NOMO-1 (cell line): ENCODE data around the gene FAM50A.

Experiments
- DNase-seq, 2 experiments: peaks; one replicate each; lab custom pipeline; 2025; ENCODE audit not compliant: unreplicated experiment in 2 of 2; lab: John Stamatoyannopoulos, UW

The FAM50A gene

DNA sequence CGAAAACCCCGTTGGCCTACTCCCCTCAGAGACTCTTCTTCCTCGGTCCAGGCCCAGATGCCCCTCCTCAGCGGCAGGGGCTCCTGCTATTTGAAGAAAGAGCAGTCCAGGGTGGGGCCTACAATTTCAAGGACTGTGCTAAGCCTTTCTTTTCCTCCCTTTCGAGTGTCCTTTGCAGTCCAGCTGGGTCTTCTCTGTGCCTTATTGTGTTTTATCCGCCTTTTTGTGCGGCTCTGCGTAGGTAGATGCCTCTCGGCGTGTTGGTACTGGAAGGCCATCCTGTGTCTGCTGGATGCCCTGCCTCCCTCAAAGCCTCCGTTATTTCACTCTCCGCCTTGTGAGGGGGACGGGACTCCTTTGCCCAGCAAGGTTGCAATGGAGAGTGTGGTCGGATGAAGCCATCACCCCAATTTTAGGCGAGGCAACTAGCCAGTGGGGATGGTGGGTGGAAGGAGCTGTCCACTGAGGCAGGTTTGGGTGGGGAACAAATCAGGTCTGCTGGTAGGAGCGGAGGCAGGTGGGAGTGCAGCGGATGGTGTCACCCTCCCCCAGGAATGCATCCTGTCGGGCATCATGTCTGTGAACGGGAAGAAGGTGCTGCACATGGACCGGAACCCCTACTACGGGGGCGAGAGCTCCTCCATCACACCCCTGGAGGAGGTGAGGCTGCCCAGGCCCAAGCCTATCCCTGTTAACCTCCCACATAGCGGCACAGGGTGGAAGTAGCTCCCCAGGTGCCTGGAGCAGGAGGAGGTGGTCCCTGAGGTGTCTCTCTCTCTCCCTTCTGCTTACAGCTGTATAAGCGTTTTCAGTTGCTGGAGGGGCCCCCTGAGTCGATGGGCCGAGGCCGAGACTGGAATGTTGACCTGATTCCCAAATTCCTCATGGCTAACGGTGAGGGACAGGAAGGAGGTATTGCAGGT is 5.7 kb upstream of the FAM50A start:
- DNase-seq = no peak

DNA sequence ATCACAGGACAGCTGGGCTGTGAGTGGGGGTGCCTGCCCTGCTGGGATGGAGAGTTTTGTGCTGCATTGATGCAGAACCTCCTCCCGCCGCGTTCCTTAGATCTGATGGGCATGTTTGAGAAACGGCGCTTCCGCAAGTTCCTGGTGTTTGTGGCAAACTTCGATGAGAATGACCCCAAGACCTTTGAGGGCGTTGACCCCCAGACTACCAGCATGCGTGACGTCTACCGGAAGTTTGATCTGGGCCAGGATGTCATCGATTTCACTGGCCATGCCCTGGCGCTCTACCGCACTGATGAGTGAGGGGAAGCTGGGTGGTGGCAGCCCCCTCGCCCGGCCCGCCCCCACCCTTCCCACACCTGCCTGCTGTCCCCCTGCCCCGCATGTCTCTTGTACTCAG is 4.1 kb upstream of the FAM50A start:
- no peak for DNase-seq

DNA sequence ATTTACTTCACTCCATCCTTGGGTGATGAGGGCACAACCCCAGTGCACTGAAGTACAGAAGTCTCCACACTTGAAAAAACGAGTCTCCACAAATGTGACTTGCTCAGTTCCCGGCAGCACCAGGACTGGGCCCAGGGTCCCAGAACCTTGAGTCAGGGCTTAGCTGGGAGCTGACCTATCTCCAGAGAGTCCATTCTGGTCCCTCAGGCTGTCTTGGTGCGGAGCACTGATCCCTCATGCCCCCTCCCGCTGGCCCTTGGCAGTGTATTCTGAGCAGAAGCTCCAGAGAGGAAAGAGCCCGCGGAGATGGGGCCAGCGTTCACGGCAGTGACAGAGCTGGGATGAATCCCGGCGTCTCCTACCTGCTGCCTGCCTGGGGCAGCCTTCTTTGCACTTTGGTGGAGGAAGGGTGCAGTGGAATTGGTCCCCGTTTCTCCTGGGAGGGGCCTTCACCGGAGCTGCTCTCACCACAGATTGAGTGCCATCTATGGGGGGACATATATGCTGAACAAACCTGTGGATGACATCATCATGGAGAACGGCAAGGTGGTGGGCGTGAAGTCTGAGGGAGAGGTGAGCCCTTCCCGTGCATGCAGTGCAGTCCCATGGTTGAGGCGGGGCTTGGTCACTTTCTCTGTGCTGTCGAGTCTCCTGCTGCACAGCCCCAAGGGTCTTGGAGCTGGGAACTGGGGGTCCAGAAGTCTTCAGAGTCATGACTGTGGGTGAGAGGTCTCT is 3.2 kb upstream of the FAM50A start:
- DNase-seq = no peak

DNA sequence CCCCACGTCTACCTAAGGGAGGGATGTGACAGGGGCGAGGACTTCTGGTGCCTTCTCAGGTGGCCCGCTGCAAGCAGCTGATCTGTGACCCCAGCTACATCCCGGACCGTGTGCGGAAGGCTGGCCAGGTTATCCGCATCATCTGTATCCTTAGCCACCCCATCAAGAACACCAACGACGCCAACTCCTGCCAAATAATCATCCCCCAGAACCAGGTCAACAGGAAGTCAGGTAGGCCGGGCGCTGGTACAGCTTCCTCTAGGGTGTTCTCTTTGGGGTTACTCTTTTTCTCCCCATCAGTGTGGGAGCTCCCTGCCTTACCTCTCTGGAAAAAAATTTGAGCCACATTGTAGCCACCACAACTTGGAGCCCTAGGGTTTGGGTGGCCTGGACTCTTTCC is 2.4 kb upstream of the FAM50A start:
- DNase-seq = no peak

DNA sequence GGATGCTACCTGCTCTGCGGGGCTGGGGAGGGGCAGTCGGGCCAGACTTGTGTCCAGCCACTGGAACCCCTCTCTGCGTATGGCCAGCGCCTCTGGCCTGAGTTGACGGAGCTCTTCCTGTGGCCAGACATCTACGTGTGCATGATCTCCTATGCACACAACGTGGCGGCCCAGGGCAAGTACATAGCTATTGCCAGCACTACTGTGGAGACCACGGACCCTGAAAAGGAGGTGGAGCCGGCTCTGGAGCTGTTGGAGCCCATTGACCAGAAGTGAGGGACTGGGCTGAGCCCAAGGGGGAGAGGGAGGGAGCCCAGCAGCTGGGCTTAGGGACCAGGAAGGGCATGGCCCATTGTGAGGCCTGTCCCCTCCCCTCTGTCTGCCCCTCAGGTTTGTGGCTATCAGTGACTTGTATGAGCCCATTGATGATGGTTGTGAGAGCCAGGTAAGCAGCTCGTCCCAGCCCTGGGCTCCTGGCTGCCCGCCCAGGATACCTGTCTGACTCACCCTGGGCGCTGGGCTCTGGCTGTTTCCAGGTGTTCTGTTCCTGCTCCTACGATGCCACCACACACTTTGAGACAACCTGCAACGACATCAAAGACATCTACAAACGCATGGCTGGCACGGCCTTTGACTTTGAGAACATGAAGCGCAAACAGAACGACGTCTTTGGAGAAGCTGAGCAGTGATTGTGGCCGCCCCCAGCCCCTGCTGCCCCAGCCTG is 1.8 kb upstream of the FAM50A start:
- DNase-seq = no peak

DNA sequence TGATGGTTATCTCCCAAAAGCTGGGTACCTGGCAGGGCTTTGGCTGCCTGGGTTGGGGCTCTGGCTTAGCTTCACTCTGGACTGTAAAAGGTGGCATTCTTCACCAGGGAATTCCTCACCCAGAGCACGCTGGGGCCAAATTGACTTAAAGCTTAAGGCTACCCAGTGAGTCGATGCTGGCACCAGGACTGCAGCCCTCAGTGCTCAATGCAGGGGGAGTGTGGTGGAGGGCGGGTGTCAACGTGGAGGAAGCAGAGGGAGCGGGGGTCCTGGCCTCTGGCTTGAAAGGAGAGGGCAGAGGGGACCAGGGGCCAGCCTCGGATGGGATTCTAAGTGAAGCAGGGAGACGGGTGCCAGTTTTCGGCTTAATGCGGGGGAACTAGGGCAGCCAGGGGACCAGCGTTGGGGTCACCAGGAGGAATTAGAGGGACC is 446 bp upstream of the FAM50A start:
- no peak for DNase-seq

DNA sequence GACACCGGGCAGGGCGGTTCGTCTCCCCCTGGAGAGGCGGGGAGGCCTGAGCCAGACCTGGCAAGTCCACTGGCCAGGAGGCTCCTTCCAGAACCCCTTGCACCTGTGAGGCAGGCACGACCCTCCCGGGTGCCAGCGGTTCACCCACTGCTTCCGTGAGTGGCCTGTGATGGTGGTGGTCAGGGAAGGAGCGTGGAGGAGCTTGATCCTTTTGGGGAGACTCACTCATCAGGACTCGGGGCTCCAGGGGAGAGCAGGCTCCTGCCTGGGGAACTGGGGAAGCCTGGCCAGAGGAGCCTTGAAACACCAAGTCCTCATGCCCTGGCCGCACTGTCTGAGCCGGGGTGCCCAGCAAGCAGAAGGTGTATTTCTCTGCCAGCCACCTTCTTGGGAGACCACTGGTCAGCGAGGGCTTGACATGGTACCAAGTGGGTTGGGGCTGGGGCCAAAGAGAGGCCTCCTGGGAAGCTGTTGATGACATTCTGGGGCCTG is 860 bp downstream of the FAM50A start:
- no peak for DNase-seq

DNA sequence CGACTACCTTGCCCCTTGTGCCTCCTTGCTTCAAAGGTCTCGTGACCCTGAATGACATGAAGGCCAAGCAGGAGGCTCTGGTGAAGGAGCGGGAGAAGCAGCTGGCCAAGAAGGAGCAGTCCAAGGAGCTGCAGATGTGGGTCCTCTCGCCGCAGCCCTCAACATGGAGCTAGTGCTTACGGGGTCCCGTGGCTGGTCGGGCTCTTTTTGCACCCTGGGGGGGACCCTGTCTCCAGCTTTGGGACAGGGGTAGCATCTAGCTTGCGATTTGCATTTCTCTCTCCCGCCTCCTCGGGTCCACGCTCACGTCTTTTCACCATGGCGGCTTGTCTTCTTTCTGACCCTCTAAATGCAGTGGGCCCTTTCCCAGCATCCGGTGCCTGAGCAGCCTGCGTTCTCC is 1.8 kb downstream of the FAM50A start:
- no peak for DNase-seq

DNA sequence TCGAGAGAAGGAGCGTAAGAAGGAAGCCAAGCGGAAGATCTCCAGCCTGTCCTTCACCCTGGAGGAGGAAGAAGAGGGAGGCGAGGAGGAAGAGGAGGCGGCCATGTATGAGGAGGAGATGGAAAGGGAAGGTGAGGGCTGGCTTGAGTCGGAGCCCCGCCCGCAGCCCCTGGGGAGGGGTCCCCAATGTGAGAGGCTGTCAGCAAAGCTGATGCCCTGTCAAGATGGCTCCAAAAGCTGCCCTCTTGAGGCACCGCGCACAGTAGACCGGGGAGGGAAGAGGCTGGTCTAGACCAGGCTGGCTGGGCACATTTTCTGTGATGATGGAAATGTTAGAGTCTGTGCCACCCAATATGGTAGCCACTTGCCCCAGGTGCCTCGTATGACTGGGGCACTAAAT is 2.5 kb downstream of the FAM50A start:
- no peak for DNase-seq

DNA sequence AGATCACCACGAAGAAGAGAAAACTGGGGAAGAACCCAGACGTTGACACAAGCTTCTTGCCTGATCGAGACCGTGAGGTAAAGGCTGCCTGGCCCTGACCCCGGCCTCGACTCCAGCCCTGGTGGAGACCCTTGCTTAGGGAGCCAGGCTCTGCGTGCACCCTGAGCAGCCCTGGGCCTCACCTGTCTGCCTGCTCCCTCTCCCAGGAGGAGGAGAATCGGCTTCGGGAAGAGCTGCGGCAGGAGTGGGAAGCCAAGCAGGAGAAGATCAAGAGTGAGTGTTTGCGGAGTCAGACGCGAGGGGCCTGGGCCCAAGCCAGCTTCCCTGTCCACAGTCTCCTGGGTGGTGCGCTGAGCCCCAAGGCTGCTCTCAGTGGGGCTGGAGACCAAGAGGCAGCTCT is 4.5 kb downstream of the FAM50A start:
- no peak for DNase-seq

DNA sequence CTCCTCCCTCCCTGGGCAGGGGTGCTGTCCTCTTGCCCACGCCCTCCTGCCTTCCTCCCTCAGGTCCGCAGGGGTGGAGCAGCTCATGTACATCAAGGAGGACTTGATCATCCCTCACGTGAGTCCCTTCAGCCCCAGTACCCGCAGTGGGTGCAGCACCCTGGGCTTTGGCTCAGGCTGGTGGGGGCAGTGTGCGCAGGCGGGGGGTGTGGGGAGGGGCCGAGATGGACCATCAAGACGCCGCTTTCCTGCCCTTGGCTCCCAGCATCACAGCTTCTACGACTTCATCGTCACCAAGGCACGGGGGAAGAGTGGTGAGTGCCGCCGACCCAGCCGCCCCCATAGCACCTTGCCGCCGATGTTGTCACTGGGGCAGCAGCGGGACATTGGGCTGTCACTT is 5.7 kb downstream of the FAM50A start:
- DNase-seq = no peak

DNA sequence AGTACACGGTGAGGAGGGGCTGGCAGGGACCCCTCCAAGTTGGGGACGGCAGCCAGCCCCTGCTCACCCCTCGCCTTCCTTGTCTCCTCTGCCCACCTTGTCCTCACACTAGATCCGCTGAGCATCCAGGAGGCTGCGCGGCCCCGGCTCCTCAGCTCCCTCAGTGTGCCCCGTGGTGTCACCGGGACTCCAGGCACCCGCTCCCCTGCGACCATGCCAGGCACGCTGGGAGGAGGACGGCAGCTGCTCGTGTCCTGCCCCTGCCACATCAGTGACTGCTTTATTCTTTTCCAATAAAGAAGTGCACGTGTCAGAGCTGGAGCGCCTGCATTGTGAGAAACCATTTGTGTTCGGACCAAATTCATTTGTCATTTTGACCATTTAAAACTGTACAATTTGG is 6.4 kb downstream of the FAM50A start:
- no peak for DNase-seq

DNA sequence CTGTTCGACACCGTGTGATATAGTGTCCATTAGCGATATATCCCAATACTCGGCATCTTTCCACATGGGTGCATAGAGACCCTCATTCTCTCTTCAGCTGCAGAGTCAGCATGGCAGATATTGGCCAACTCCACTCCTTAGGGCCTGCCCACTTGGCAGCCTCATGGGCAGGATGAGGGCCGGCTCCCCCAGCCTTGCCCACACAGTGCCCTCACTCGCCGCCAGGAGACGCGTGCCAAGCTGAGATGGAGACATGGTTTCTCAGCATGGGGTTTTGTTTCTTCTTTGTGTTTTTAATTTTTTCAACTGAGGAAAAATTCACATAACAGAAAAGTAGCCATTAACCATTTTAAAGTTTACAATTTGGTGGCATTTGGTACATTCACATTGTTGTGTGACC is 8.9 kb downstream of the FAM50A start:
- no peak for DNase-seq

DNA sequence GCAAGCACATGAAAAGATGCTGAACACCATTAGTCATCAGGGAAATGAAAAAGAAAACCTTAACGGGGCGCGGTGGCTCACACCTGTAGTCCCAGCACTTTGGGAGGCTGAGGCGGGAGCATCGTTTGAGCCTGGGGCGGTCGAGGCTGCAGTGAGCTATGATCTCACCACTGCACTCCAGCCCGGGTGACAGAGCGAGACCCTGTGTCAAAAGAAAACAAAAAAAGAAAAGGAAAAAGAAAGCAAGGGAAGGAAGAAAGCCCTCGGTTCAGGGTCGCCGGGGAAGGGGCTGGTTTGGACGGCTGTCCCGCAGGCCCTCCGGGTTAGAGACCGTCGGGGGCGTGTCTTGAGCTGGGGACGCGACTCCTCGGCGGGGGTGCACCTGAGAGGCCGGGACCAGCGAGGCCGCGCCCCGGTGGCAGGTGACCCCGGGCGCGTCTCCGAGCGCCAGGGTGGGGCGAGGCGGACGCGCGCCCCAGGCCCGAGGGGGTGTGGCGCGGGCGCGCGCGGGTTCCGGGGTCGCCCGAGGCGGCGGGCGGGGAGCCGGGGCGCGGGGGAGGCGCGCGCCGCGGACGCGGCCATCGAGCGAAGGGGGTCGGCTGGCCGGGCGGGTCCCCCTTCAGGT is 13.7 kb downstream of the FAM50A start:
- DNase-seq = no peak

DNA sequence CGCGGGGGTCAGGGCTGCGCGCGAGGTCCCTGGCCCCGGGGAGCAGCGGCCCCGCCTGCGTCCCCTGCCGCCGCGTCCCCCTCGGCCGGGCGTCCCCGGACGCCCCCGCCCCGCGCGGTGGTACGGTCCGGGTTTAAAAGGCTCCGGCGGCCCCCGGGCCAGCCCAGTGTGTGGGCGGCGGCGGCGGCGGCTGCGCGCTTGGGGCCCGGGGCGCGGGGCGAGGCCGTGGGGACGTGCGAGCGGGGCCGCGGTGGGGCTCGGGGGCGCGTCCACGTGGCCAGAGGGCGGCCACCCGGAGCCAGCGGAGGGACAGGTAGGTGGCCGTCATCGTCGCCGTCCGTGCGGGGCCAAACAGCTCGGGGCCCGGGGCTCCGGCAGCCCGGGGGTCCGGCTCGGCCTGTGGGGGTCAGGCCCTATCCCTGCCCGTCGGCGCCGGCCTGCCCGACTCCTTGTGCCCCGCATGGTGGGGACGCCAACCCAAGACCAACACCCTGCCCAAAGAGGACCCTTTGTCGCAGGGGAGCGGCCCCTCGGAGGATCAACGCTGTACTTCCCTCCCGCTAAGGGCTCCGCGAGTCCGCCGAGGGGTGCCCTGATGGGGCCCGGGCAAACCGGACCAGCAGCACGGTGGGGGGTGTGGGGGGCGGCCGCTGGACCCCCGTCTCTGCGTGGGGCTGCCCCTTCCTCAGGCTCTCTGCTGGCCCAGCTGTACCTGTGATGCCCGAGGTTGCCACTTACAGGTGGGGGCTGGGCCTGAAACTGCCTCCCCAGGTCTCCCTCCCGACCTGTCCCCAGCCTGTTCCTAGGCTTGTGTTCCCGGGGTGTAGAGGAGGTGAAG is 14.4 kb downstream of the FAM50A start, which contains the start of gene PLXNA3:
Gene PLXNA3, plus strand, starts transcription at position 166 of the 838 bp plus-strand sequence. CDS start 1,903 bp downstream, outside the sequence.
- no peak for DNase-seq

DNA sequence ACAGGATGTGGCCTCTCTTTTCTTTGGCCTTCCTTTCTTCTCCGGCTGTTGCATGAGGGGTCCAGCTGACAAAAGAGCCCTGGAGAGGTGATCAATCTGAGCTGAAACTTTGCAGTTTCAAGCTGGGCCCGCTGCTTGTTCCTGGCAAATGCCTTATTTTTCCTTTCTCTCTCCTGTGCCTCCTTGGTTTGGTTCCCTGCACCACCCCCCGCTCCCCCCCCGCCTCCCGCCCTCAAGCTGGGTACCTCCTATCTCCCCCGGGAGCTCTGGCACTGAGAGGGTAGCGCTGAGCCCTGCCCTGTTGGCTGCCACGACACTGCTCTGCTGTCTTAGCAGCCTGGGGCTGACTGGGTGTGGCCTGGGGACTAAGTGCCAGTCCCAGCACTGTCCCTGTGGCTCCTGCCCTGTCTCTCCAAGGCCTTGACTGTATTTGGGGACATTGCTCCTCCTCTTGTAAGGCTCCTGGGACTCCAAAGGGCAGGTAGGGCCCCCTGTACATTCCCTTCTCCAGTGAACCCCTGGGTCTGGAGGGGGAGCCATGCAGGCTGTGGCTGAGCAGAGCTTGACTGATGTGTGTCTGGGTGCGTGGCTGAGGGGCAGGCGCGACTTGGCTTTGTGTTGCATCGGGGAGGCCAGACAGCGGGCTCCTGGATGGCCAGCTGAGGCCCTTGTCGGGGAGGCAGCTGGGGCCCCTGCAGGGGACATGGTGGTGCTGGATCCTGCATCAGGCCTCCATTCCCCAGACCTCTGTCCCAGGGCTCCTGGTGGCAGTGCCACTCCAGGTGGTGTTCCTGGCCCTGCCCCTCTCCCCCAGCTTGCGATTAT is 15.2 kb downstream of the FAM50A start:
- DNase-seq = peak in 1 of 2 experiments; percentile 6

DNA sequence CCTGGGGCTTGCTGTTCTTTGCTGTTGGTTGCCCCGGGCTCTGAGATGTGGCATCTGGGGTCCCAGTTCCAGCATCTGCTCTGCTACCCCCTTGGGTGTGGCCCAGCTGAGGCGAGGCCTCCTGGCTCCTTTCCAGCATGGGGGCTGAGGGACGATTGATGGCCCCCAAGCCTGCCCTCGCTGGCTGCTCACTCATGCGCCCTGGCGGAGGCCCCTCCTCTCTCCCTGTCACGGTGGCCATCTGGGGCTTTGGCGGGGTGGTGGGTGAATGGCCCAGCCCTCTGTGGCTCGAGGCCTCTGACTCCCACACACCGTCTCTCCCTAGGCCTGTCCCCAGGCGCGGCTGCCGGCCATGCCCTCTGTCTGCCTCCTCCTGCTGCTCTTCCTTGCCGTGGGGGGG is 15.9 kb downstream of the FAM50A start:
- no peak for DNase-seq

DNA sequence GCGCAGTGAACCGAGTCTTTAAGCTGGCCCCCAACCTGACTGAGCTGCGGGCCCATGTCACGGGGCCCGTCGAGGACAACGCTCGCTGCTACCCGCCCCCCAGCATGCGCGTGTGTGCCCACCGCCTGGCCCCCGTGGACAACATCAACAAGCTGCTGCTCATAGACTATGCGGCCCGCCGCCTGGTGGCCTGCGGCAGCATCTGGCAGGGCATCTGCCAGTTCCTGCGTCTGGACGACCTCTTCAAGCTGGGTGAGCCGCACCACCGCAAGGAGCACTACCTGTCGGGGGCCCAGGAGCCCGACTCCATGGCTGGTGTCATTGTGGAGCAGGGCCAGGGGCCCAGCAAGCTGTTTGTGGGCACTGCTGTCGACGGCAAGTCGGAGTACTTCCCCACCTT is 16.4 kb downstream of the FAM50A start:
- DNase-seq = no peak

DNA sequence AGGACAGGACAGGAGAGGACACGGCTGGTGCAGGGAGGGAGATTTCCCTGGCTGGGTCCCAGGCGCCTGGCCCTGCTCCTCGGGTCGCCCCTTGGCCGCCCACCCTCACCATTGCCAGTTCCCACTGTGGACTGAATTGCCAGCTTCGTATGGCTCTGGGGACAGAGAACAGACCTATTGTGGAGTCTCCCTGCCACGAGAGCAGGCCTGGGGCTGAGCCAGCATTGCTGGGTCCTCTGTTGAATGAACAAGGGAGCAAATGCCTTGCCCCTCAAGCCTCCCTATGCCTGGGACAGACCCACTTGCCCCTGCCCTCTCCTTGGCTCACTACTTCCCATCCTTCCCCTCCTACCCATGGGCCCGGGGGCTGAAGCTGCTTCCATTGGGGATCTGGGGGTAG is 18.5 kb downstream of the FAM50A start:
- DNase-seq = no peak
